HepG2 (cell line): ENCODE measurements around the gene DUXA. TPM values are rescaled to one million over a fixed set of nuclear protein-coding genes. Genes with fewer than 3 reads are reported as not detected.

ENCODE experiments used
- AGO2 ChIP-seq: fragments of 200-400 bp; formaldehyde crosslinking; optimal IDR thresholded peaks from 2 replicates; pipeline ENCODE3; 2017; ENCODE audit warnings: mild to moderate bottlenecking, low read depth, low read length, moderate library complexity
- BRCA1 ChIP-seq: sonication (generic); formaldehyde crosslinking; IDR thresholded peaks from 2 replicates; pipeline ENCODE4 v1.4.0; 2020; ENCODE audit warnings: missing genetic modification reagents
- GZF1 ChIP-seq: sonication (generic); formaldehyde crosslinking; IDR thresholded peaks from 2 replicates; pipeline ENCODE4 v1.5.1; 2020; ENCODE audit warnings: mild to moderate bottlenecking, missing genetic modification reagents
- HIVEP1 ChIP-seq: sonication (generic); formaldehyde crosslinking; IDR thresholded peaks from 2 replicates; pipeline ENCODE4 v1.4.0; 2020; ENCODE audit warnings: mild to moderate bottlenecking, missing genetic modification reagents
- HNF4A ChIP-seq: sonication (generic); formaldehyde crosslinking; IDR thresholded peaks from 2 replicates; pipeline ENCODE4 v1.4.0; 2020; ENCODE audit warnings: missing genetic modification reagents
- MIXL1 ChIP-seq: IDR thresholded peaks from 2 replicates; pipeline ENCODE4 v1.6.1; 2016
- NR2F1 ChIP-seq, 2 experiments: fragments of 450-650 bp in 1 of 2; formaldehyde crosslinking in 1 of 2; IDR thresholded peaks; 2 replicates each; pipeline versions ENCODE4 v1.5.0 to v1.6.1; 2016 to 2020; ENCODE audit warnings: mild to moderate bottlenecking in 1 of 2, missing compliant biosample characterization in 1 of 2, missing genetic modification reagents in 1 of 2, moderate library complexity in 1 of 2
- RBAK ChIP-seq: sonication (generic); formaldehyde crosslinking; IDR thresholded peaks from 2 replicates; pipeline ENCODE4 v1.5.1; 2020; ENCODE audit warnings: mild to moderate bottlenecking, missing genetic modification reagents
- RBM39 ChIP-seq: fragments of 200-400 bp; formaldehyde crosslinking; IDR thresholded peaks from one replicate; pipeline ENCODE4 v1.6.1; 2018; ENCODE audit warnings: antibody characterized with exemption, mild to moderate bottlenecking, low read depth, low read length; ENCODE audit not compliant: poor library complexity, severe bottlenecking
- RFX3 ChIP-seq: IDR thresholded peaks from 2 replicates; pipeline ENCODE4 v1.6.1; 2016; ENCODE audit warnings: missing biosample characterization, missing genetic modification reagents
- SMARCC2 ChIP-seq: fragments of 450-650 bp; IDR thresholded peaks from 2 replicates; pipeline ENCODE4 v1.6.1; 2017; ENCODE audit warnings: antibody characterized with exemption, mild to moderate bottlenecking
- SRF ChIP-seq: IDR thresholded peaks from 2 replicates; pipeline ENCODE4 v1.6.1; 2011; ENCODE audit warnings: mild to moderate bottlenecking, low read depth, low read length, moderate library complexity
- ZBTB3 ChIP-seq: sonication (generic); formaldehyde crosslinking; IDR thresholded peaks from 2 replicates; pipeline ENCODE4 v1.4.0; 2020; ENCODE audit warnings: low read depth, mild to moderate bottlenecking, moderate library complexity, missing genetic modification reagents, borderline replicate concordance
- ZBTB8A ChIP-seq: sonication (generic); formaldehyde crosslinking; IDR thresholded peaks from 2 replicates; pipeline ENCODE4 v1.4.0; 2020; ENCODE audit warnings: mild to moderate bottlenecking, low read depth, missing genetic modification reagents, borderline replicate concordance
- ZNF496 ChIP-seq: sonication (generic); formaldehyde crosslinking; IDR thresholded peaks from 2 replicates; pipeline ENCODE4 v1.8.1; 2023; ENCODE audit warnings: mild to moderate bottlenecking, moderate library complexity, missing genetic modification reagents; ENCODE audit not compliant: insufficient replicate concordance
- ZNF550 ChIP-seq: sonication (generic); formaldehyde crosslinking; IDR thresholded peaks from 2 replicates; pipeline ENCODE4 v1.4.0; 2020; ENCODE audit warnings: mild to moderate bottlenecking, missing genetic modification reagents, borderline replicate concordance
- ZNF598 ChIP-seq: sonication (generic); formaldehyde crosslinking; IDR thresholded peaks from 2 replicates; pipeline ENCODE4 v1.5.1; 2020; ENCODE audit warnings: mild to moderate bottlenecking, missing genetic modification reagents, borderline replicate concordance
- ZNF709 ChIP-seq: sonication (generic); formaldehyde crosslinking; IDR thresholded peaks from 2 replicates; pipeline ENCODE4 v1.5.0; 2020; ENCODE audit warnings: mild to moderate bottlenecking, missing genetic modification reagents
- ZNF749 ChIP-seq: sonication (generic); formaldehyde crosslinking; IDR thresholded peaks from 2 replicates; pipeline ENCODE4 v1.8.0; 2022; ENCODE audit warnings: mild to moderate bottlenecking, missing genetic modification reagents, moderate library complexity, borderline replicate concordance
- ZSCAN21 ChIP-seq: sonication (generic); formaldehyde crosslinking; IDR thresholded peaks from 2 replicates; pipeline ENCODE4 v1.8.0; 2022; ENCODE audit warnings: mild to moderate bottlenecking, missing genetic modification reagents, moderate library complexity, borderline replicate concordance
- ZSCAN30 ChIP-seq: sonication (generic); formaldehyde crosslinking; IDR thresholded peaks from 2 replicates; pipeline ENCODE4 v1.5.0; 2020; ENCODE audit warnings: mild to moderate bottlenecking, missing genetic modification reagents
- polyA plus RNA-seq, 8 experiments: library from polyadenylated mRNA; depleted of rRNA in 3 of 8; stranded (reverse) in 7 of 8; unstranded in 1 of 8; fragments of >200 nt; fragmentation: Illumina TruSeq in 4 of 8; extraction: Trizol in 4 of 8; gene quantifications; 2 replicates each; pipeline versions ENCODE4 v1.2.1 to v1.2.3, GENCODE V29; 2011 to 2016; ENCODE audit warnings: low read depth in 4 of 8, missing spikeins in 1 of 8, mixed read lengths in 1 of 8; ENCODE audit not compliant: insufficient read depth in 1 of 8
- total RNA-seq, 5 experiments: library from RNA; depleted of rRNA; stranded (reverse); fragments of >200 nt; fragmentation: Illumina TruSeq; extraction: Trizol; gene quantifications; 2 replicates each; pipeline ENCODE4 v1.2.3, GENCODE V29; 2016; ENCODE audit warnings: low read depth in 1 of 5
- TF ChIP-seq, protein P1 (sequence below): sonication (generic); formaldehyde crosslinking; IDR thresholded peaks from 2 replicates; pipeline ENCODE4 v1.5.0; 2020; ENCODE audit warnings: missing genetic modification reagents
- TF ChIP-seq, protein P2 (sequence below): sonication (generic); formaldehyde crosslinking; IDR thresholded peaks from 2 replicates; pipeline ENCODE4 v1.8.0; 2022; ENCODE audit warnings: mild to moderate bottlenecking, missing genetic modification reagents; ENCODE audit not compliant: insufficient replicate concordance
- TF ChIP-seq, protein P3 (sequence below): IDR thresholded peaks from 2 replicates; pipeline ENCODE4 v1.6.1; 2016; ENCODE audit warnings: mild to moderate bottlenecking, missing biosample characterization, missing genetic modification reagents
- TF ChIP-seq, protein P4 (sequence below): IDR thresholded peaks from 2 replicates; pipeline ENCODE4 v1.6.1; 2016
- TF ChIP-seq, protein P5 (sequence below): sonication (generic); formaldehyde crosslinking; IDR thresholded peaks from 2 replicates; pipeline ENCODE4 v1.4.0; 2020; ENCODE audit warnings: low read depth, mild to moderate bottlenecking, missing genetic modification reagents

Gene DUXA
- total and polyA plus RNA-seq, 2 of the 13 experiments (the other 11 are each of a cell fraction or from before 2014, with no cell fraction given), result not detected

DNA sequence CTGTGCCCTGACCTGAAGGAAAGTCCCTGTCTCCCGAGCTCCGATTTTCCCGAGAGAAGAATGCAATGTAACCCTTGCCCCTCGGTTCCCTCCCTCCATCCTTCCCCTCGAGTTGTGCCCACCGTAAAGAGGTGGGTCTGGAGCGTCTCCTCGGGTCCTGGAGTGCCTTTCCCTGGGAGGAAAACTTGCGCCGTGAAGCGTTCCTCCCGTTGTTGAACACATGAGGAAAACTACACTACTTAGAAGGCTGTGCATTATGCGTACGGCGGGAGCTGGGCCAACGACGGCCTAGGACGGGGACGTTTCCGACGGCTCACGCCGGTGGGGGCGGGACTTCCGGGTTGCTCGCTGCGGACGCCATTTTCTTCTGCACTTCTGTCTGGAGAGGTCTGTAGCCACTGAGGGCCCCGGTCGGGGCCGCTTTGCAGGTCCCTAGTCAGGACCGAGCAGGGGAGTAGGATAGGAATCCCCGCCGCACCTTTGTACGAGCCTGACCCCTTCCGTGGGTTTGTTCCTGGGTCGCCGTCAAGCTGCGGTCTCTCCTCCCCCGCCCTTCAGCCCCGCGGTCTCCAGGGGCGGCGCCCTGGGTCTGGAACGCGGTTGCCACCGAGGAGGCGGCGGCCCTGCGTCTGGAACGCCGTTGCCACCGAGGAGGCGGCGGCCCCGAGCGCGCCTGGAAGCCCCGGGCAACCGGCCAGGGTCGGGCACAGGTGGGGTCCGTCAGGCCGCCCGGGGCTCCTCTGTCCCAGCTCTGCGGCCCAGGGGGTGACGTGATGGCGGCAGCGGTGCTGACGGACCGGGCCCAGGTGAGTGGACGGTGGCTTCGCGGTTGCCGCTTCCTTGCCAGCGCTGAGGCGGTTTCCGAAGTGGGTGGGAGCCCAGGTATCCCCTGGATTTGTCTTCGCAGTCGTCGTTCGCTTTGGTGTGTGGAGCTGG, 24.1 kb upstream of the DUXA start, which contains the start of gene ZNF264 (continued):
- TF ChIP-seq, protein P1, sequence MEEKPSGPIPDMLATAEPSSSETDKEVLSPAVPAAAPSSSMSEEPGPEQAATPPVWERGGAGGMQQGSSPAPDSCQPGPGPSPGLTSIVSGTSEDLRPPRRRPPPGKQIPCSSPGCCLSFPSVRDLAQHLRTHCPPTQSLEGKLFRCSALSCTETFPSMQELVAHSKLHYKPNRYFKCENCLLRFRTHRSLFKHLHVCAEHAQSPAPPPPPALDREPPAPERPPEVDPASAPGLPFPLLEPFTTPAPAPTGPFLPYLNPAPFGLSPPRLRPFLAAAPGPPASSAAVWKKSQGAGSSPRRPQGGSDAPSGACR (CRISPR knock-in tag), result peak; percentile 73; the same call in 1 of the 2 replicates
- TF ChIP-seq ZNF550 (CRISPR knock-in tag) (no peak), HIVEP1 (CRISPR knock-in tag) (no peak), RFX3 (no peak), BRCA1 (CRISPR knock-in tag) (peak; percentile 85; the same call in 1 of the 2 replicates), HNF4A (CRISPR knock-in tag) (no peak), MIXL1 (CRISPR knock-in tag) (0 out of 2 replicates have a peak, but pooled peaks have one; percentile 18), NR2F1 (CRISPR knock-in tag; IDR thresholded peaks at IDR 0.05) (no peak), AGO2 (peak; percentile 45), ZNF496 (CRISPR knock-in tag) (no peak), GZF1 (CRISPR knock-in tag) (no peak), ZBTB3 (peak; percentile 52; the same call in 1 of the 2 replicates), RBAK (CRISPR knock-in tag) (no peak), ZNF598 (no peak), ZNF749 (CRISPR knock-in tag) (no peak; the same call in 1 of the 2 replicates), SRF (no peak; the same call in 1 of the 2 replicates), RBM39 (no peak), ZSCAN21 (CRISPR knock-in tag) (no peak), ZBTB8A (CRISPR knock-in tag) (no peak), ZNF709 (CRISPR knock-in tag) (no peak), SMARCC2 (no peak), ZSCAN30 (CRISPR knock-in tag) (no peak)
- TF ChIP-seq, protein P2, sequence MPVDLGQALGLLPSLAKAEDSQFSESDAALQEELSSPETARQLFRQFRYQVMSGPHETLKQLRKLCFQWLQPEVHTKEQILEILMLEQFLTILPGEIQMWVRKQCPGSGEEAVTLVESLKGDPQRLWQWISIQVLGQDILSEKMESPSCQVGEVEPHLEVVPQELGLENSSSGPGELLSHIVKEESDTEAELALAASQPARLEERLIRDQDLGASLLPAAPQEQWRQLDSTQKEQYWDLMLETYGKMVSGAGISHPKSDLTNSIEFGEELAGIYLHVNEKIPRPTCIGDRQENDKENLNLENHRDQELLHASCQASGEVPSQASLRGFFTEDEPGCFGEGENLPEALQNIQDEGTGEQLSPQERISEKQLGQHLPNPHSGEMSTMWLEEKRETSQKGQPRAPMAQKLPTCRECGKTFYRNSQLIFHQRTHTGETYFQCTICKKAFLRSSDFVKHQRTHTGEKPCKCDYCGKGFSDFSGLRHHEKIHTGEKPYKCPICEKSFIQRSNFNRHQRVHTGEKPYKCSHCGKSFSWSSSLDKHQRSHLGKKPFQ, result no peak
- TF ChIP-seq, protein P3, sequence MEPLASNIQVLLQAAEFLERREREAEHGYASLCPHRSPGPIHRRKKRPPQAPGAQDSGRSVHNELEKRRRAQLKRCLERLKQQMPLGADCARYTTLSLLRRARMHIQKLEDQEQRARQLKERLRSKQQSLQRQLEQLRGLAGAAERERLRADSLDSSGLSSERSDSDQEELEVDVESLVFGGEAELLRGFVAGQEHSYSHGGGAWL, result no peak; the same call in 1 of the 2 replicates
- TF ChIP-seq, protein P4, sequence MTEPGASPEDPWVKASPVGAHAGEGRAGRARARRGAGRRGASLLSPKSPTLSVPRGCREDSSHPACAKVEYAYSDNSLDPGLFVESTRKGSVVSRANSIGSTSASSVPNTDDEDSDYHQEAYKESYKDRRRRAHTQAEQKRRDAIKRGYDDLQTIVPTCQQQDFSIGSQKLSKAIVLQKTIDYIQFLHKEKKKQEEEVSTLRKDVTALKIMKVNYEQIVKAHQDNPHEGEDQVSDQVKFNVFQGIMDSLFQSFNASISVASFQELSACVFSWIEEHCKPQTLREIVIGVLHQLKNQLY (CRISPR knock-in tag), result no peak
- TF ChIP-seq, protein P5, sequence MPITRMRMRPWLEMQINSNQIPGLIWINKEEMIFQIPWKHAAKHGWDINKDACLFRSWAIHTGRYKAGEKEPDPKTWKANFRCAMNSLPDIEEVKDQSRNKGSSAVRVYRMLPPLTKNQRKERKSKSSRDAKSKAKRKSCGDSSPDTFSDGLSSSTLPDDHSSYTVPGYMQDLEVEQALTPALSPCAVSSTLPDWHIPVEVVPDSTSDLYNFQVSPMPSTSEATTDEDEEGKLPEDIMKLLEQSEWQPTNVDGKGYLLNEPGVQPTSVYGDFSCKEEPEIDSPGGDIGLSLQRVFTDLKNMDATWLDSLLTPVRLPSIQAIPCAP (CRISPR knock-in tag), result no peak
